ENCODE measurements around the gene TSR3.
"Not testable (repeated sequence)": the region's sequence is repeated elsewhere in the genome, so short reads cannot be mapped to it uniquely, and the experiment has no call there.

The TSR3 gene

GRCh38 chr16:1338855-1339675 lies 12.6 kb downstream of the TSR3 start:
- no peak for DNase-seq (ENCODE audit: low read depth in 4 of 4, low spot score in 1 of 4)

GRCh38 chr16:1338119-1338730 lies 13.5 kb downstream of the TSR3 start:
- no peak for DNase-seq (ENCODE audit: low read depth in 4 of 4, low spot score in 1 of 4)

- DNase-seq (ENCODE audit: low read depth in 4 of 4, low spot score in 1 of 4) = no peak
Measured at GRCh38 chr16:1337486-1337885, 14.2 kb downstream of the TSR3 start.

- no peak for DNase-seq (ENCODE audit: low read depth in 4 of 4, low spot score in 1 of 4)
Measured at GRCh38 chr16:1336619-1337018, 15.1 kb downstream of the TSR3 start.

DNA sequence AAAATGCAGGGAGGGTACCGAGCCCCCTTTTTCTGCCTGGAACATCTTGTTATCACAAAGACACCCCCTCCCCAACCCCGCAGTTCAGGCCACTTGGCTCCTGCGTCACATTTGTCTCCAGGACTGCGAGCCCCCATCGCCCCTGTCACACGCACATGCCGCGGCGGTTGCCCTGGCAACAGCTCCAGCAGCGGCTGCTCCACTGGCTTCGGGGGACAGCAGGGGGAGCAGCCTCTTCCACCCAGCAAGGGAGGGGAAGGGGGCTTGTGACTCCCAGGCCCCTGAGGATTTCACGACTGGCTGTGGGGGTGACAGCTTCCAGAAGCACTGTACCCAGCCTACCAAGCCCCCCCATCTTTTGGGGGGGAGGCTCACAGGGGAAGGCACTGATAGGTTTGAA lies 15.7 kb downstream of the TSR3 start:
- DNase-seq (ENCODE audit: low read depth in 4 of 4, low spot score in 1 of 4) = no peak

GRCh38 chr16:1335211-1335971 lies 16.3 kb downstream of the TSR3 start:
- DNase-seq (ENCODE audit: low read depth in 4 of 4, low spot score in 1 of 4) = no peak

- DNase-seq (ENCODE audit: low read depth in 4 of 4, low spot score in 1 of 4) = no peak
Measured at GRCh38 chr16:1334739-1335138, 16.9 kb downstream of the TSR3 start.

DNA sequence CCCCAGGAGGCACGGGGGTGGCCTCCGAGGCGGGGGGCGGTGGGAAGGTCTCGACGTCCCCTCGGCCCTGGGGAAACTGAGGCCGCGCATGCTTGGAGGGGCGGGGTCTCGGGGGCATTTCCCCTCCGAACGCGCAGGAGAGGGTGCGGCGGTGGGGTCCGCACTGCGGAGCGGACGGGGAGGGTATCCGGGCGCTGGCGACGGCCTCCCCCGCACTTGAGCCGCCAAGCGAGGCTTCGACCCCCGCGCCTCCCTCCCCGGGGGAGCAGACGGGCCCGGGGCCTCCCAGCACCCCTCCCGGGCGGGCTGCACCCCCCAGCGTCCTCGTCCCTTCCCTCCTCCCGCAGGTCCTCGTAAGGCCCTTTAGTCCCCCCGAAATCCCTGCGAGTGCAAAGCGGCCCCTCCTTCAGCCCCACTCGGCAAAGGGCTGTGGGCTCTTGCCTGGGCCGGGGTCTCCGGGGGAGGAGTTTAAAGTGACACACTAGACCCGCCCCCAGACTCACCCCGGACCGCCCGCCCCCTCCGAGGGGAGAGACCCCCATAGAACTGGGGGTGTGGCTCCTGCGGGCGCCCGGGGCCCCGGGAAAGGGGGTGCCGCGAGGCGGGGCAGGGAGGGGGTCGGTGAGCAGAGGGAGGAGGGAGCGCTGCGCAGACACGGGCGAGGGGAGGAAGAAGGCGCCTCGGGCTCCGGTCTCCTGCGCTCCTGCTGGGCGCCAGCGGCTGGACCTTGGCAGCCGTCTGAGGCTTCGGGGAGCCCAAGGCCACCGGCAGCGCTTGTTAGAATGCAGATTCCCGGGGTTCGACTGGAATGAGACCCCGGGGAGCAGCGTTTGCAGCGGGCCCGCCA lies 17.6 kb downstream of the TSR3 start:
- DNase-seq (ENCODE audit: low read depth in 4 of 4, low spot score in 1 of 4) = no peak

DNA sequence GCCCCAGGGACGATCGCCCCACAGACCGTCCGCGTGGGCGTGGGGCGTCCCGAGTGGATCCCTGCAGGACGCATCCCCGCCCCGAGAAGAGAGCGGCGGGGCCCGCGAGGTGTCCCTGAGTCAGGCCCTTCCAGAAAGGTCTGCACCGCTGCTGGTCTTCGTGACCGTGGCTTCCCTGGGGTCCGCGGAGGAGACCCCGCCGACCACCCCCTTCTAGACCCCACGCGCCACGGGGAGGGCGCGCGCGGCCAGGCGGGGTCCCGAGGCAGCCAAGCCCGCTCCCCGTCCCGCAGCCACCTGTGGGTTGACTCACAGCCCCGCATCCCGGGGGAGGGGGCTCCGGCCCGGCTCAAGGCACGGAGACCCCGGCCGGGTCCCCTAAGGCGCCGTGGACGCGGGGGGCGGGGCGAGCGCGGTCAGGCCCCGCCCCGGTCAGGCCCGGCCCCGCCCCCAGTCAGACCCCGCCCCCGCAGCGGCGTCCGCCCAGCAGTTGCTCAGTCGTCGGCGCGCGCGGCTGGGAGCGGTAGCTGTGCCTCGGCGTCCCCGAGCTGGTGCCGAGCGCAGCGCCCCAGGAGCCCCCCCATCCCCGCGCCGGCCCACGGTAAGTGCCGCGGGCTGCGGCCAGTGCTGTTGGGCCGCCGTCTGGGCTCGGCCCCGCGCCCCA lies 18.4 kb downstream of the TSR3 start, which contains the start of gene BAIAP3:
BAIAP3 (plus strand) TSS at position 497 of the 664 bp plus-strand sequence. CDS start 4,905 bp downstream, outside the sequence.
- DNase-seq (ENCODE audit: low read depth in 4 of 4, low spot score in 1 of 4) = peak in 2 of 4 experiments; percentile 29 to 38

DNA sequence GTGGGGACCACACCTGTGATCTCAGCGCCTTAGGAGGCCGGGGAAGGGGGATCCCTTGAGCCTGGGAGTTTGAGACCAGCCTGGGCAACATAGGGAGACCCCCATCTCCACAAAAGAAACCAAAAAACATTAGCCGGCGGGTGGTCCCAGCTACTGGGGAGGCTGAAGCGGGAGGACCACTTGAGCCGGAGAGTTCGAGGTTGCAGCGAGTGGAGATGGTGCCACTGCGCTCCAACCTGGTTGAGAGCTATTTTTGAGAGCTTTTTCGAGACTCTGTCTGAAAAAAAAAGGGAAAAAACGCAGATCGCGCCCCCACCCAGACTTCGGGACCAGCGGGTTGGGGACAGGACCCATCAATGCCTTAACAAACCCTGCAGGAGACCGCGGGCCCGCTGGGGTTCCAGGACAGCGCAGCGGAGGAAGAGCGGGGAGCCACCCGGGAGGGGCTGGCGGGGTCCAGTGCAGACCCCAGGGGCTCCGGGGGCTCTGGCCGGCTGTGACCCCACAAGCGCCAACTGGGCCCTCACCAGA lies 19.0 kb downstream of the TSR3 start:
- no peak for DNase-seq (ENCODE audit: low read depth in 4 of 4, low spot score in 1 of 4)

DNA sequence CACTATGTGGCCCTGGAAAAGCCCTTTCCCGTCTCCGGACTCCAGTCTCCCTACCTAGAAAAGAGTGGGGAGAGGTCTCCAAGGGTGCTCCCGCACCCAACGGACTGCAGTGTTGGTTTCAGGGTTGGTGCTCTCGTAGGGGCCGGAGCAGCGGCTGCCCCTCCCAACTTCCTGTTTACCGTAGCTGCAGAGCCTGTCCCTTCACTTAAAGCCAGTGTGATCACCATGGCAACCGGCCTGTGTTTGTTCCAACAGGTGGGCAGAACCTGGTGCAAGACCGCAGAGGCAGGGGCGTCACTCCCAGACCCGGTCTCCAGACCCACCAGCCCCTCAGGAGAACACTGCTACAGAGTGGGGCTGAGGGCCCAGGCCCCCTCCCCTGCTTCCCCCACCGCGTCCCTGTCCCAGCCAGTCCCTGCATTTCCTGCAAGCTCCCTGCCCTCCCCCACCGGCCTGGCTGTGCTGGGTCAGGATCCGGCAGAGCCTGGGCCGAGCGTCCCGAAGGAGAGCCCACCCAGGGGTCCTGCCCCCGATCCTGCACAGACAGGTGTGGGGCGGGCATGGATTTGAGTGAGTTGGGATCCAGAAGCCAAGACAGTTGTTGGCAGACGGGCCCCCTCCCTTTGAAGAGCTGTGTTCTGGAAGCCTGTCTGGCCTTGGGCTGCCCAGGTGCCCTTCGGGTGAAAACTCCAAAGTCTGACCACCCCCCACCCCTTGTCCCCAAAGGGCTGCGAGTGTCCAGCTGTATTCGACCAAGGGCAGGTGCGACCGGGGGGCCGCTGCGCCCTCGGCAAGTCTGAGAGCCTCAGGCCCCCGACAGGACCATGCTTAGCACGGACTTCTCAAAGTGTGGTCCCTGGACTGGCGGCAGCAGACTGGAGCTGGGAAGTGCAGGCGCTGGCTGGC lies 19.7 kb downstream of the TSR3 start:
- DNase-seq (ENCODE audit: low read depth in 4 of 4, low spot score in 1 of 4) = no peak

GRCh38 chr16:1330931-1331711 lies 20.6 kb downstream of the TSR3 start:
- DNase-seq (ENCODE audit: low read depth in 4 of 4, low spot score in 1 of 4) = no peak

- DNase-seq (ENCODE audit: low read depth in 4 of 4, low spot score in 1 of 4) = no peak
Measured at GRCh38 chr16:1330260-1330914, 21.3 kb downstream of the TSR3 start.

GRCh38 chr16:1328961-1329360 lies 22.7 kb downstream of the TSR3 start:
- not testable (repeated sequence) for DNase-seq (ENCODE audit: low read depth in 4 of 4, low spot score in 1 of 4)

- not testable (repeated sequence) for DNase-seq (ENCODE audit: low read depth in 4 of 4, low spot score in 1 of 4)
Measured at GRCh38 chr16:1328136-1328535, 23.5 kb downstream of the TSR3 start.

GRCh38 chr16:1327619-1327947 lies 24.1 kb downstream of the TSR3 start:
- DNase-seq (ENCODE audit: low read depth in 4 of 4, low spot score in 1 of 4) = no peak

DNA sequence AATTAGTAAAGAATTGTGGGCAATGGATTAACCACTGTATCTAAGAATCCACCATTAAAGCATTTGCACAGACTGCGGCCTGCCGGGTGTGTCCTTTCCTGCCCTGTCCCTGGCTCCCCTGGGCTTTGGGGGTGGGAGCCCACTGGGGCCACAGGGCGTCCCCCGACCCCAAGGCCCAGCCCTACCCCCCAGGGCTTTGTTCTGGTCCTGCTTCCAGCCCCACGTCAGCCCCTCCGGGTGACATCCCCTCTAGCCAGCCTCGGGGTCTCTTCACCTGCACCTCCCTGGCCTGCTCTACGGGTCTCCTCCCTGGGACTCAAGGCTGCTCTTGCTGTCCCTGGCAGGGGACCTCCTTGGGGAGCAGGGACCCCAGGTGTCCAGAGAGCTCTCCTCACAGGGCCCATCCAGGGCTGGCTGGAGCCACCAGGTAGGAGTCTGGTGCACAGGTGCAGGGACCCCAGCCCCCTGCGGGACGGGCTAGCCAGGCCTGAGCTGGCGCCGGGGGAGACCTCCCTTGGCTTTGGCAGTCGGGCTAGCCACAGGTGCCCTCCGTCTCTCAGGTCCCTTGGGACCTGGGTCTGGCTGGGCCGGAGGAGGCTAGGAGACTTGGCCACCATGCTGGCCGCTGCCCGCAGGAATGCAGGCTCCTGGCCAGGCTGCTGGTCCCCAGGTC lies 24.6 kb downstream of the TSR3 start:
- DNase-seq (ENCODE audit: low read depth in 4 of 4, low spot score in 1 of 4) = no peak

Measured in stimulated activated CD4-positive, alpha-beta T cell treated with anti-CD3 and anti-CD28 coated beads, Interleukin-1b, Interleukin-23, amount 100 ng/mL, for 24 hours (primary cell).